Subcutaneous adipose tissue (tissue), 4 donors: ENCODE results near the gene RHCG. TPM values are rescaled to one million over a fixed set of nuclear protein-coding genes. Genes with fewer than 3 reads are reported as not detected.

Experiments
- CTCF ChIP-seq: fragments of 450-650 bp; IDR thresholded peaks from one replicate; pipeline ENCODE4 v1.5.1; 2016; ENCODE audit warnings: low read depth, mild to moderate bottlenecking, control low read depth, antibody characterized with exemption, moderate library complexity
- total RNA-seq, 4 donors: library from RNA; depleted of rRNA; stranded (reverse); fragments of >200 nt; gene quantifications; one replicate each; pipeline ENCODE4 v1.1.0, GENCODE V29; 2016

RHCG gene
- total RNA-seq, 4 donors from 2014 or later = 0.82 to 1.9 TPM; not detected in 2

- TF ChIP-seq CTCF = no peak
Observed at GRCh38 chr15:89442155-89442554, 54.2 kb downstream of the RHCG start.

- TF ChIP-seq CTCF = no peak
Observed at GRCh38 chr15:89441295-89441812, 55.0 kb downstream of the RHCG start.

- no peak for TF ChIP-seq CTCF
Observed at GRCh38 chr15:89439764-89440163, 56.6 kb downstream of the RHCG start.

GRCh38 chr15:89436560-89437311, 59.6 kb downstream of the RHCG start:
- TF ChIP-seq CTCF = no peak

- no peak for TF ChIP-seq CTCF
Observed at GRCh38 chr15:89435362-89435761, 61.0 kb downstream of the RHCG start.

- no peak for TF ChIP-seq CTCF
Observed at GRCh38 chr15:89433686-89434085, 62.7 kb downstream of the RHCG start.

GRCh38 chr15:89430530-89431341, 65.6 kb downstream of the RHCG start:
- TF ChIP-seq CTCF = no peak
